GM19324 (cell line): ENCODE measurements around the gene GPC3.

ENCODE experiments used
- ATAC-seq: cut with Tn5 transposase; IDR thresholded peaks from one replicate; pipeline ENCODE4 v1.9.1; 2021; ENCODE audit warnings: mild to moderate bottlenecking, moderate library complexity; ENCODE audit not compliant: unreplicated experiment, low FRiP score

Gene GPC3

GRCh38 chrX:133715715-133716114 is 269.7 kb downstream of the GPC3 start:
- no peak for ATAC-seq

GRCh38 chrX:133709501-133709900 is 275.9 kb downstream of the GPC3 start:
- no peak for ATAC-seq

GRCh38 chrX:133706890-133707289 is 278.5 kb downstream of the GPC3 start:
- no peak for ATAC-seq

GRCh38 chrX:133702230-133702629 is 283.2 kb downstream of the GPC3 start:
- no peak for ATAC-seq

- no peak for ATAC-seq
Observed at GRCh38 chrX:133699023-133699728, 286.2 kb downstream of the GPC3 start.

- no peak for ATAC-seq
Observed at GRCh38 chrX:133698298-133698697, 287.1 kb downstream of the GPC3 start.

GRCh38 chrX:133697656-133698055 is 287.7 kb downstream of the GPC3 start:
- no peak for ATAC-seq

- ATAC-seq = no peak
Observed at GRCh38 chrX:133689997-133690599, 295.3 kb downstream of the GPC3 start.

GRCh38 chrX:133685822-133686221 is 299.6 kb downstream of the GPC3 start:
- no peak for ATAC-seq

GRCh38 chrX:133681897-133682296 is 303.5 kb downstream of the GPC3 start:
- no peak for ATAC-seq

- no peak for ATAC-seq
Observed at GRCh38 chrX:133681421-133681820, 304.0 kb downstream of the GPC3 start.

GRCh38 chrX:133677123-133678063 is 308.0 kb downstream of the GPC3 start:
- no peak for ATAC-seq

- ATAC-seq = no peak
Observed at GRCh38 chrX:133676344-133677122, 308.9 kb downstream of the GPC3 start.

GRCh38 chrX:133674726-133675470 is 310.5 kb downstream of the GPC3 start:
- no peak for ATAC-seq

GRCh38 chrX:133670383-133670782 is 315.0 kb downstream of the GPC3 start:
- ATAC-seq = no peak

GRCh38 chrX:133669214-133669613 is 316.2 kb downstream of the GPC3 start:
- ATAC-seq = no peak

- no peak for ATAC-seq
Observed at GRCh38 chrX:133668225-133668931, 317.0 kb downstream of the GPC3 start.

- no peak for ATAC-seq
Observed at GRCh38 chrX:133666256-133666655, 319.1 kb downstream of the GPC3 start.
